H1 (cell line): ENCODE results near the gene ARHGAP6. TPM values are rescaled to one million over a fixed set of nuclear protein-coding genes. Genes with fewer than 3 reads are reported as not detected.

Experiments used
- polyA plus RNA-seq, 7 experiments: library from polyadenylated mRNA; depleted of rRNA in 3 of 7; stranded (reverse) in 5 of 7; unstranded in 2 of 7; fragments of >200 nt in 5 of 7; fragments of 200-250 nt in 2 of 7; gene quantifications; 1 replicate in 5 of 7; 2 replicates in 1 of 7; 4 replicates in 1 of 7; pipeline versions ENCODE4 v1.2.1 to v1.2.3, GENCODE V29; 2011 to 2013; ENCODE audit warnings: missing spikeins in 2 of 7, mixed read lengths in 2 of 7
- total RNA-seq: library from RNA; stranded (reverse); fragmentation: NEBNext Ultra II Directional; extraction: Animal tissue kit (Norgen Biotek cat#: 25700); gene quantifications from 2 replicates; pipeline ENCODE4 v1.2.1, GENCODE V29; 2021
- TF ChIP-seq, protein P1 (sequence below): fragments of 300-600 bp; sonication (generic); IDR thresholded peaks from 2 replicates; pipeline ENCODE4 v1.7.1; 2012; ENCODE audit warnings: low read length, moderate library complexity, mild to moderate bottlenecking, inconsistent platforms; ENCODE audit not compliant: insufficient replicate concordance
- TF ChIP-seq, protein P2 (sequence below), 3 experiments: IDR thresholded peaks; 1 replicate in 2 of 3; 2 replicates in 1 of 3; pipeline versions ENCODE4 v1.5.1 to v1.6.1; 2011; ENCODE audit warnings: low read length in 3 of 3, mild to moderate bottlenecking in 3 of 3, inconsistent platforms in 2 of 3, low read depth in 1 of 3, moderate library complexity in 1 of 3; ENCODE audit not compliant: insufficient read depth in 1 of 3; ENCODE audit errors: control extremely low read depth in 1 of 3

The ARHGAP6 gene
- total and polyA plus RNA-seq, 2 of the 8 experiments (the other 6 are each of a cell fraction or from before 2014, with no cell fraction given) = 0.35 to 0.82 TPM

DNA sequence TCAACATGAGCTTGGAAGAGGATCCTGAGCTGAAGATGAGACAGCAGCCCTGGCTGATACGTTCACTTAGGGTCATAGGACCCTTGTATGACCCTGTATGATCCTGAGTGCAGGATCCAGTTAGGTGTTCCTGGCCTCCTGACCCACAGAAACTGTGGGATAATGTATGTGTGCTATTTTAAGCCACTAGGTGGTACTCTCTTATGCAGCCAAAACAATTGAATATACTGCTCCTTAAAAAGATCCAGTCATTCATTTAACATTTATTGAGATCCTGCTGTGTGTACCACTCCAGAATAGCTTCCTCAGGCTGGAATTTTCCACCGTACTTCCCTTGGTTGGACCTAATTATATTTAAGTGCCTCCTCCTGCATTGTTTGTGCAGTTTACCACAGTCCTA lies 205.4 kb downstream of the ARHGAP6 start (continued):
- TF ChIP-seq, protein P1, sequence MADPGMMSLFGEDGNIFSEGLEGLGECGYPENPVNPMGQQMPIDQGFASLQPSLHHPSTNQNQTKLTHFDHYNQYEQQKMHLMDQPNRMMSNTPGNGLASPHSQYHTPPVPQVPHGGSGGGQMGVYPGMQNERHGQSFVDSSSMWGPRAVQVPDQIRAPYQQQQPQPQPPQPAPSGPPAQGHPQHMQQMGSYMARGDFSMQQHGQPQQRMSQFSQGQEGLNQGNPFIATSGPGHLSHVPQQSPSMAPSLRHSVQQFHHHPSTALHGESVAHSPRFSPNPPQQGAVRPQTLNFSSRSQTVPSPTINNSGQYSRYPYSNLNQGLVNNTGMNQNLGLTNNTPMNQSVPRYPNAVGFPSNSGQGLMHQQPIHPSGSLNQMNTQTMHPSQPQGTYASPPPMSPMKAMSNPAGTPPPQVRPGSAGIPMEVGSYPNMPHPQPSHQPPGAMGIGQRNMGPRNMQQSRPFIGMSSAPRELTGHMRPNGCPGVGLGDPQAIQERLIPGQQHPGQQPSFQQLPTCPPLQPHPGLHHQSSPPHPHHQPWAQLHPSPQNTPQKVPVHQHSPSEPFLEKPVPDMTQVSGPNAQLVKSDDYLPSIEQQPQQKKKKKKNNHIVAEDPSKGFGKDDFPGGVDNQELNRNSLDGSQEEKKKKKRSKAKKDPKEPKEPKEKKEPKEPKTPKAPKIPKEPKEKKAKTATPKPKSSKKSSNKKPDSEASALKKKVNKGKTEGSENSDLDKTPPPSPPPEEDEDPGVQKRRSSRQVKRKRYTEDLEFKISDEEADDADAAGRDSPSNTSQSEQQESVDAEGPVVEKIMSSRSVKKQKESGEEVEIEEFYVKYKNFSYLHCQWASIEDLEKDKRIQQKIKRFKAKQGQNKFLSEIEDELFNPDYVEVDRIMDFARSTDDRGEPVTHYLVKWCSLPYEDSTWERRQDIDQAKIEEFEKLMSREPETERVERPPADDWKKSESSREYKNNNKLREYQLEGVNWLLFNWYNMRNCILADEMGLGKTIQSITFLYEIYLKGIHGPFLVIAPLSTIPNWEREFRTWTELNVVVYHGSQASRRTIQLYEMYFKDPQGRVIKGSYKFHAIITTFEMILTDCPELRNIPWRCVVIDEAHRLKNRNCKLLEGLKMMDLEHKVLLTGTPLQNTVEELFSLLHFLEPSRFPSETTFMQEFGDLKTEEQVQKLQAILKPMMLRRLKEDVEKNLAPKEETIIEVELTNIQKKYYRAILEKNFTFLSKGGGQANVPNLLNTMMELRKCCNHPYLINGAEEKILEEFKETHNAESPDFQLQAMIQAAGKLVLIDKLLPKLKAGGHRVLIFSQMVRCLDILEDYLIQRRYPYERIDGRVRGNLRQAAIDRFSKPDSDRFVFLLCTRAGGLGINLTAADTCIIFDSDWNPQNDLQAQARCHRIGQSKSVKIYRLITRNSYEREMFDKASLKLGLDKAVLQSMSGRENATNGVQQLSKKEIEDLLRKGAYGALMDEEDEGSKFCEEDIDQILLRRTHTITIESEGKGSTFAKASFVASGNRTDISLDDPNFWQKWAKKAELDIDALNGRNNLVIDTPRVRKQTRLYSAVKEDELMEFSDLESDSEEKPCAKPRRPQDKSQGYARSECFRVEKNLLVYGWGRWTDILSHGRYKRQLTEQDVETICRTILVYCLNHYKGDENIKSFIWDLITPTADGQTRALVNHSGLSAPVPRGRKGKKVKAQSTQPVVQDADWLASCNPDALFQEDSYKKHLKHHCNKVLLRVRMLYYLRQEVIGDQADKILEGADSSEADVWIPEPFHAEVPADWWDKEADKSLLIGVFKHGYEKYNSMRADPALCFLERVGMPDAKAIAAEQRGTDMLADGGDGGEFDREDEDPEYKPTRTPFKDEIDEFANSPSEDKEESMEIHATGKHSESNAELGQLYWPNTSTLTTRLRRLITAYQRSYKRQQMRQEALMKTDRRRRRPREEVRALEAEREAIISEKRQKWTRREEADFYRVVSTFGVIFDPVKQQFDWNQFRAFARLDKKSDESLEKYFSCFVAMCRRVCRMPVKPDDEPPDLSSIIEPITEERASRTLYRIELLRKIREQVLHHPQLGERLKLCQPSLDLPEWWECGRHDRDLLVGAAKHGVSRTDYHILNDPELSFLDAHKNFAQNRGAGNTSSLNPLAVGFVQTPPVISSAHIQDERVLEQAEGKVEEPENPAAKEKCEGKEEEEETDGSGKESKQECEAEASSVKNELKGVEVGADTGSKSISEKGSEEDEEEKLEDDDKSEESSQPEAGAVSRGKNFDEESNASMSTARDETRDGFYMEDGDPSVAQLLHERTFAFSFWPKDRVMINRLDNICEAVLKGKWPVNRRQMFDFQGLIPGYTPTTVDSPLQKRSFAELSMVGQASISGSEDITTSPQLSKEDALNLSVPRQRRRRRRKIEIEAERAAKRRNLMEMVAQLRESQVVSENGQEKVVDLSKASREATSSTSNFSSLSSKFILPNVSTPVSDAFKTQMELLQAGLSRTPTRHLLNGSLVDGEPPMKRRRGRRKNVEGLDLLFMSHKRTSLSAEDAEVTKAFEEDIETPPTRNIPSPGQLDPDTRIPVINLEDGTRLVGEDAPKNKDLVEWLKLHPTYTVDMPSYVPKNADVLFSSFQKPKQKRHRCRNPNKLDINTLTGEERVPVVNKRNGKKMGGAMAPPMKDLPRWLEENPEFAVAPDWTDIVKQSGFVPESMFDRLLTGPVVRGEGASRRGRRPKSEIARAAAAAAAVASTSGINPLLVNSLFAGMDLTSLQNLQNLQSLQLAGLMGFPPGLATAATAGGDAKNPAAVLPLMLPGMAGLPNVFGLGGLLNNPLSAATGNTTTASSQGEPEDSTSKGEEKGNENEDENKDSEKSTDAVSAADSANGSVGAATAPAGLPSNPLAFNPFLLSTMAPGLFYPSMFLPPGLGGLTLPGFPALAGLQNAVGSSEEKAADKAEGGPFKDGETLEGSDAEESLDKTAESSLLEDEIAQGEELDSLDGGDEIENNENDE = no peak
- TF ChIP-seq, protein P2, sequence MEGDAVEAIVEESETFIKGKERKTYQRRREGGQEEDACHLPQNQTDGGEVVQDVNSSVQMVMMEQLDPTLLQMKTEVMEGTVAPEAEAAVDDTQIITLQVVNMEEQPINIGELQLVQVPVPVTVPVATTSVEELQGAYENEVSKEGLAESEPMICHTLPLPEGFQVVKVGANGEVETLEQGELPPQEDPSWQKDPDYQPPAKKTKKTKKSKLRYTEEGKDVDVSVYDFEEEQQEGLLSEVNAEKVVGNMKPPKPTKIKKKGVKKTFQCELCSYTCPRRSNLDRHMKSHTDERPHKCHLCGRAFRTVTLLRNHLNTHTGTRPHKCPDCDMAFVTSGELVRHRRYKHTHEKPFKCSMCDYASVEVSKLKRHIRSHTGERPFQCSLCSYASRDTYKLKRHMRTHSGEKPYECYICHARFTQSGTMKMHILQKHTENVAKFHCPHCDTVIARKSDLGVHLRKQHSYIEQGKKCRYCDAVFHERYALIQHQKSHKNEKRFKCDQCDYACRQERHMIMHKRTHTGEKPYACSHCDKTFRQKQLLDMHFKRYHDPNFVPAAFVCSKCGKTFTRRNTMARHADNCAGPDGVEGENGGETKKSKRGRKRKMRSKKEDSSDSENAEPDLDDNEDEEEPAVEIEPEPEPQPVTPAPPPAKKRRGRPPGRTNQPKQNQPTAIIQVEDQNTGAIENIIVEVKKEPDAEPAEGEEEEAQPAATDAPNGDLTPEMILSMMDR (IDR thresholded peaks at IDR 0.05; ENCODE audit: control extremely low read depth in 1 of 3, insufficient read depth in 1 of 3, low read depth in 1 of 3, low read length in 3 of 3) = peak in 1 of 3 experiments; percentile 21; a peak in 1 of 4 replicates
